Keratinocyte (primary cell): ENCODE measurements around the gene GALNT2.

Experiments used
- CTCF ChIP-seq, 3 experiments: IDR thresholded peaks in 1 of 3; conservative IDR thresholded peaks in 1 of 3; optimal IDR thresholded peaks in 1 of 3; 2 replicates in 2 of 3; 3 replicates in 1 of 3; pipeline versions ENCODE3 to v1.5.1; 2011; ENCODE audit warnings: low read length in 3 of 3, mild to moderate bottlenecking in 3 of 3, moderate library complexity in 2 of 3, control low read depth in 1 of 3, inconsistent platforms in 1 of 3; ENCODE audit not compliant: insufficient read depth in 2 of 3; ENCODE audit errors: extremely low read depth in 1 of 3
- EZH2 ChIP-seq: IDR thresholded peaks from one replicate; pipeline ENCODE4 v1.6.1; 2012; ENCODE audit warnings: inconsistent platforms, mild to moderate bottlenecking, low read length, moderate library complexity

DNA sequence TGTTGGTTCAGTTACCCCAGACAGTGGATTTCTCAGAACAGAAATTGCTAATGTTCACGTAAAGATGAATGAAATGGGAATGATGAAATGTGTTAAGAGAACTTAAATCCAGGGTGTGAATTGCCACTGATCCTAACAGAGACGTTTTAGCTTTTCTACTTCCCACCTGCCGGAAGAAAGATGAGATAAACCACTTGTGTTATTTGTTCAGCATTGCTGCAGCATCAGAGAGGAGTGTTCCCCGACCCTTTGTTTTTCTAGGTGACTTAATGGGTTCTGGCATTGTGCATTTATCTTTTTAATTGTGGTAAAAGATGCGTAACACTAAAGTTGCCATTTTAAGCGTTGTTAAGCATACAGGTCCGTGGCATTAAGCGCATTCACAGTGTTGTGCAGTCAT is 122.3 kb downstream of the GALNT2 start:
- TF ChIP-seq CTCF (optimal IDR thresholded peaks at IDR 0.05 in 1 of 3, IDR thresholded peaks at IDR 0.05 in 1 of 3, conservative IDR thresholded peaks at IDR 0.05 in 1 of 3; ENCODE audit: extremely low read depth in 1 of 3, insufficient read depth in 2 of 3, low read length in 3 of 3) (no peak), EZH2 (no peak)
